Mesenchymal stem cell (in vitro differentiated cells and primary cell): ENCODE results near the gene ARID1B.

ENCODE experiments used
- DNase-seq: peaks from one replicate; pipeline ENCODE4 v3.0.0-alpha.2; 2013
- H2AFZ ChIP-seq: one replicate; pipeline ENCODE4 v1.6.1; 2013; ENCODE audit warnings: low read depth, mild to moderate bottlenecking, control low read depth, inconsistent platforms, low read length, moderate library complexity
- H2AK5ac ChIP-seq: 2 replicates; pipeline ENCODE4 v1.6.1; 2013; ENCODE audit warnings: low read length, moderate library complexity, mild to moderate bottlenecking, inconsistent platforms; ENCODE audit not compliant: severe bottlenecking
- H2BK120ac ChIP-seq: one replicate; pipeline ENCODE4 v1.6.1; 2013; ENCODE audit warnings: low read depth, mild to moderate bottlenecking, inconsistent platforms, low read length, moderate library complexity
- H2BK12ac ChIP-seq, 2 experiments: one replicate each; pipeline ENCODE4 v1.6.1; 2013; ENCODE audit warnings: inconsistent platforms in 2 of 2, low read length in 2 of 2, mild to moderate bottlenecking in 2 of 2, moderate library complexity in 2 of 2, control low read depth in 1 of 2
- H2BK15ac ChIP-seq: one replicate; pipeline ENCODE4 v1.6.1; 2013; ENCODE audit warnings: mild to moderate bottlenecking, low read depth, inconsistent platforms; ENCODE audit not compliant: poor library complexity, severe bottlenecking
- H2BK5ac ChIP-seq: 2 replicates; pipeline ENCODE4 v1.6.1; 2013; ENCODE audit warnings: low read depth, mild to moderate bottlenecking, low read length, control low read depth, inconsistent platforms; ENCODE audit not compliant: poor library complexity, severe bottlenecking
- H3K14ac ChIP-seq, 2 experiments: one replicate each; pipeline ENCODE4 v1.6.1; 2013; ENCODE audit warnings: inconsistent platforms in 2 of 2, low read length in 2 of 2, control low read depth in 1 of 2, mild to moderate bottlenecking in 1 of 2, moderate library complexity in 1 of 2
- H3K18ac ChIP-seq, 2 experiments: one replicate each; pipeline ENCODE4 v1.6.1; 2013; ENCODE audit warnings: inconsistent platforms in 2 of 2, low read length in 2 of 2, control low read depth in 1 of 2, low read depth in 1 of 2, mild to moderate bottlenecking in 1 of 2
- H3K23ac ChIP-seq, 2 experiments: one replicate each; pipeline ENCODE4 v1.6.1; 2013; ENCODE audit warnings: inconsistent platforms in 2 of 2, low read length in 2 of 2, mild to moderate bottlenecking in 2 of 2, moderate library complexity in 2 of 2, control low read depth in 1 of 2
- H3K27ac ChIP-seq: 2 replicates; pipeline ENCODE4 v1.5.1; 2013; ENCODE audit warnings: mild to moderate bottlenecking, moderate library complexity, low read length, control low read depth, inconsistent platforms; ENCODE audit not compliant: poor library complexity, severe bottlenecking
- H3K27me3 ChIP-seq, 2 experiments: 2 replicates each; pipeline versions ENCODE4 v1.6.1 to v1.7.0; 2013; ENCODE audit warnings: low read length in 2 of 2, mild to moderate bottlenecking in 2 of 2, moderate library complexity in 2 of 2, control low read depth in 1 of 2, inconsistent platforms in 1 of 2; ENCODE audit not compliant: control insufficient read depth in 1 of 2, insufficient read depth in 1 of 2
- H3K36me3 ChIP-seq, 2 experiments: 2 replicates each; pipeline versions ENCODE4 v1.6.1 to v1.7.0; 2013; ENCODE audit warnings: low read length in 2 of 2, control low read depth in 1 of 2, inconsistent platforms in 1 of 2, low read depth in 1 of 2, mild to moderate bottlenecking in 1 of 2; ENCODE audit not compliant: insufficient read depth in 2 of 2, control insufficient read depth in 1 of 2
- H3K4ac ChIP-seq, 2 experiments: one replicate each; pipeline ENCODE4 v1.6.1; 2013; ENCODE audit warnings: inconsistent platforms in 2 of 2, low read length in 2 of 2, mild to moderate bottlenecking in 2 of 2, moderate library complexity in 2 of 2, control low read depth in 1 of 2, low read depth in 1 of 2
- H3K4me1 ChIP-seq: 2 replicates; pipeline ENCODE4 v1.6.1; 2013; ENCODE audit warnings: low read depth, low read length, control low read depth; ENCODE audit not compliant: control insufficient read depth, insufficient read depth
- H3K4me2 ChIP-seq: 2 replicates; pipeline ENCODE4 v1.6.1; 2013; ENCODE audit warnings: low read length, mild to moderate bottlenecking, inconsistent platforms; ENCODE audit not compliant: poor library complexity, severe bottlenecking
- H3K4me3 ChIP-seq, 2 experiments: 2 replicates each; pipeline versions ENCODE4 v1.5.1 to v1.7.0; 2013; ENCODE audit warnings: low read length in 2 of 2, mild to moderate bottlenecking in 2 of 2, control low read depth in 1 of 2, low read depth in 1 of 2; ENCODE audit not compliant: insufficient read depth in 1 of 2
- H3K79me1 ChIP-seq: replicated peaks from 2 replicates; pipeline ENCODE4 v1.6.1; 2013; ENCODE audit warnings: mild to moderate bottlenecking, control low read depth, low read length, inconsistent platforms; ENCODE audit not compliant: poor library complexity, severe bottlenecking
- H3K9ac ChIP-seq: 2 replicates; pipeline ENCODE4 v1.7.0; 2013; ENCODE audit warnings: mild to moderate bottlenecking, low read length, moderate library complexity
- H3K9me3 ChIP-seq: 2 replicates; pipeline ENCODE4 v1.7.0; 2013; ENCODE audit warnings: mild to moderate bottlenecking, low read length; ENCODE audit not compliant: control insufficient read depth
- H4K8ac ChIP-seq: one replicate; pipeline ENCODE4 v1.6.1; 2013; ENCODE audit warnings: inconsistent platforms, mild to moderate bottlenecking, low read length, moderate library complexity
- H4K91ac ChIP-seq: one replicate; pipeline ENCODE4 v1.6.1; 2013; ENCODE audit warnings: mild to moderate bottlenecking, low read length, inconsistent platforms
- whole genome bisulfite sequencing: methylation state at CpG from one replicate; pipeline ENCODE4 v1.1.7; 2013; ENCODE audit warnings: mixed read lengths; 5-methylcytosine and 5-hydroxymethylcytosine counted together

ARID1B gene

DNA sequence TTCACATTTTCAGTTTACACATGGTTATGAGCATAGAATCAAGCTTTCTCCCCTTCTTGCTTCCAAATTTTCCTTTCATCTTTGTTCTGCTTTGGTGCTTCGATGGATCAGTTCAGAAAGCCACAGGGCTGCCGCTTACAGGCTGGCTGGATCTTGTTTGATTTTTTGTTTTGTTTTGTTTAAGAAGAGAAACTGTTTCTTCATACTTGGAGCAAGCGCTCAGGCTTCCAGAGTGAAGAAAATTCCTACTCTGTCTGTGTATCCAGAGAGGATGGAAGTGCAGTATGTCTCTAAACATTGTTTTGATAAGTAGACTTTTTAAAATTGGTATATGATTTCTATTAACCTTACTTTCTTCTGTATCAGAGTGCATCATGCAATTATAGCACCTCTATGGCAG lies 66.9 kb downstream of the ARID1B start:
- Histone ChIP-seq H2AFZ (no peak overlapping the region), H3K9ac (no peak overlapping the region), H3K4ac (no peak overlapping the region), H3K27ac (no peak overlapping the region), H2BK15ac (no peak overlapping the region), H4K91ac (no peak overlapping the region), H2BK5ac (no peak overlapping the region), H4K8ac (no peak overlapping the region), H3K23ac (no peak overlapping the region), H3K18ac (no peak overlapping the region), H3K14ac (no peak overlapping the region), H2AK5ac (no peak overlapping the region), H3K4me1 (peaks cover 16% of the 10 kb centered on the region), H2BK12ac (no peak overlapping the region), H3K79me1 (peaks cover 22% of the 10 kb centered on the region), H2BK120ac (no peak overlapping the region), H3K36me3 (no peaks in the 10 kb centered on the region), H3K27me3 (no peaks in the 10 kb centered on the region), H3K9me3 (no peaks in the 10 kb centered on the region), H3K4me2 (no peak overlapping the region), H3K4me3 (no peak overlapping the region)
- no peak for DNase-seq
- WGBS, result 90% methylated on average over 3 of the region's 3 CpGs

DNA sequence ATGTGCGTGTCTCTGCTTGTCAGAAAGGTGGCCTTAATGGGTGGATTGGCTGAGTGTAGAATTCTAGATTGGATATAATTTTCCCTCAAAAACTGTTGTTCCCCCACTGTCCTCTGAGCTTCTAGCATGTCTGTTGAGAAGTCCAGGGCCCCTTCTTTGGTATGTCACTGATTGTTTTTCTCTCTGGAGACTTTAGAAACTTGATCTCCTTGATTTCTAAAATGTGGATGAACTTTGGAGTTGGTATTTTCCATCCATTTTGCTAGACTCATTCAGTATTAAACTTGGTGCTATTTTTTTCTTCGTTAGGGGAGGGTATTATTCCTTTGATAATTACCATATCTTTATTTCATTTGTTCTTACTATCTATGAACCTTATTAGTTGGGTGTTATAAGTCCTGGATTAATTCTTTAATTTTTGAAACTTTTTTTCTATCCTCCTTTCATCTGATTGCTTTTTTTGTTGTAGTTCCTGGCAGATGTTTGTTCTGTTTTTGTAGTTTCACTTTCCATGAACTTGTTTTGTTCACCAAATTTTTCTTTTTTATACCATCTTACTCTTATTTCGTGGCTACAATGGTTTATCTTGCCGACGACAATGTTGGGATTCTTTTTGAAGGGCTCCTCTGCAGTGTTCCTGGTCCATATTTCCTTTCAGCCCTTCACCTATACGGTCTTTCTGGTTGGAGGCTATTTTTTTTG lies 68.4 kb downstream of the ARID1B start:
- H3K4ac ChIP-seq, result no peak overlapping the region
- no peak overlapping the region for H3K4me2 ChIP-seq
- 96% methylated on average over 5 of the region's 6 CpGs for WGBS
- H2BK15ac ChIP-seq, result no peak overlapping the region
- H3K27ac ChIP-seq, result no peak overlapping the region
- no peak overlapping the region for H3K4me3 ChIP-seq
- H2BK12ac ChIP-seq, result no peak overlapping the region
- no peak overlapping the region for H3K18ac ChIP-seq
- H3K79me1 ChIP-seq, result peaks cover 26% of the 10 kb centered on the region
- H3K9ac ChIP-seq, result no peak overlapping the region
- no peak for DNase-seq
- no peaks in the 10 kb centered on the region for H3K9me3 ChIP-seq
- no peak overlapping the region for H4K8ac ChIP-seq
- no peak overlapping the region for H2BK5ac ChIP-seq
- no peaks in the 10 kb centered on the region for H3K27me3 ChIP-seq
- H2BK120ac ChIP-seq, result no peak overlapping the region
- no peak overlapping the region for H3K14ac ChIP-seq
- no peak overlapping the region for H4K91ac ChIP-seq
- peaks cover 9% of the 10 kb centered on the region for H3K4me1 ChIP-seq
- no peak overlapping the region for H2AK5ac ChIP-seq
- H2AFZ ChIP-seq, result no peak overlapping the region
- no peak overlapping the region for H3K23ac ChIP-seq
- no peaks in the 10 kb centered on the region for H3K36me3 ChIP-seq

DNA sequence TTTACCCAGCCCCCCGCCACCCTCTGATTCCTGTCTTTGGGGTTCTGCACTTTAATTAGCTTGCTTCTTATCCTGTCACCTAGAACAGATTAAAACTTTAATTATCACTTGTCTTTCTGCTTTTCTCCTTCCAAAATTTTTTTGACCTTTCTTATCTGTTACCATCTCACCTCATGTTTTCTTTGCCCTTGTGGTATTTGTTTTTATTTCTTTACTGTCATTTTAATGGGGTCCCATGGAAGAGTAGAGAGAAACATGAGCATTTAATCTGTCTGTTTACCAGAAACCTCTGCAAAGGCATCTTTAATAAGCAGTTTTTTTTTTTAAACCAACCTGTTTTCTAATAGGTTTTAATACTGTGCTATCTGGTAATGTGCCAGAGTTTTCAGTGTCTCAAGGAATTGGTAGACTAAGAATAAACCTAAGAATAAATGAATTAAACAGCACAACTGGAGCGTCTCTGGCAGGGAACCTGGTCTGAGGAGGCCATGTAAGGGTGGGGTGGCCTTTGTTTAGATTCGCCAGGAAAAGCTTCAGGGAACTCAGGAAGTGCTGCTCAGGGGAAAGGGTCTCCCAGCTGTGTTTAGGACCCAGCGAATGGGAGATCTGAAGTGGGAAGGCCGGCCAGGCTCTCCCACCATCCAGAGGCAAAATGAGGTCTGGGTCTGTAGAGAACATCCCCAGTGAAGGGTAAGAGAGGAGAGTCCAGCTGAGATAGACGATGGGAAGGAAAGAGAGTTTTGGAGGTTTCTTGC lies 69.8 kb downstream of the ARID1B start:
- Histone ChIP-seq H3K36me3 (no peaks in the 10 kb centered on the region), H4K8ac (no peak overlapping the region), H3K9me3 (no peaks in the 10 kb centered on the region), H2BK120ac (no peak overlapping the region), H3K4me1 (peaks cover 6% of the 10 kb centered on the region), H2AFZ (no peak overlapping the region), H2BK15ac (no peak overlapping the region), H3K23ac (no peak overlapping the region), H3K14ac (no peak overlapping the region), H3K4me3 (no peak overlapping the region), H3K27ac (no peak overlapping the region), H3K4me2 (no peak overlapping the region), H2AK5ac (peak overlapping the region; percentile 35), H4K91ac (no peak overlapping the region), H3K9ac (no peak overlapping the region), H3K4ac (no peak overlapping the region), H3K18ac (peak overlapping the region; percentile 5 to 49), H2BK5ac (no peak overlapping the region), H3K27me3 (no peaks in the 10 kb centered on the region), H2BK12ac (no peak overlapping the region), H3K79me1 (peaks cover 23% of the 10 kb centered on the region)
- DNase-seq, result no peak
- 62% methylated on average over 6 of the region's 6 CpGs for WGBS

DNA sequence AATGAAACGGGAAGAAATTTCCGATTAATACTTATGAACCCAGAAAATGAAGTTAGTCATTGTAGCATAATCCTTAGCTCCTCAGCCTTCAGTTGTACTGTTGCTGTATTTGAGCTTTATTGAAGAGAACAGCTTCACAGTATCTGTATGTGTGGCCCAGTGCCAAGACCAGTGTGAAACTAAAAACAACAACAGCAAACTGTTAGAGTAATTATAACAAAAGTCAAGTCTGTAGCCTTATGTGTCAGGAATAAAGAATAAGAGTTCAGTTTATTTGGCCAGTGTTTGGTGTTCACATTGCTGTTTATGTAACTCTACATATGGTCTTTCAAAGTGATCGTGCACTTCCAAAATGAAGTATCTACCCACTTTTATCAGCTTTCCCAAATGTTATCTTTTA lies 70.9 kb downstream of the ARID1B start:
- H4K8ac ChIP-seq, result no peak overlapping the region
- no peak overlapping the region for H3K4me3 ChIP-seq
- H3K18ac ChIP-seq, result no peak overlapping the region
- H3K36me3 ChIP-seq, result no peaks in the 10 kb centered on the region
- no peaks in the 10 kb centered on the region for H3K27me3 ChIP-seq
- no peak overlapping the region for H2BK120ac ChIP-seq
- H3K27ac ChIP-seq, result no peak overlapping the region
- H2AFZ ChIP-seq, result no peak overlapping the region
- DNase-seq, result no peak
- peaks cover 6% of the 10 kb centered on the region for H3K4me1 ChIP-seq
- no peak overlapping the region for H2BK15ac ChIP-seq
- H3K4me2 ChIP-seq, result no peak overlapping the region
- no peak overlapping the region for H4K91ac ChIP-seq
- no peak overlapping the region for H3K23ac ChIP-seq
- H3K14ac ChIP-seq, result no peak overlapping the region
- H3K4ac ChIP-seq, result no peak overlapping the region
- H3K79me1 ChIP-seq, result peaks cover 23% of the 10 kb centered on the region
- H3K9ac ChIP-seq, result no peak overlapping the region
- no peak overlapping the region for H2BK5ac ChIP-seq
- no peak overlapping the region for H2AK5ac ChIP-seq
- 95% methylated on average over 3 of the region's 3 CpGs for WGBS
- H2BK12ac ChIP-seq, result no peak overlapping the region
- H3K9me3 ChIP-seq, result no peaks in the 10 kb centered on the region
